ENCODE data around the gene GZF1.

GZF1 gene

DNA sequence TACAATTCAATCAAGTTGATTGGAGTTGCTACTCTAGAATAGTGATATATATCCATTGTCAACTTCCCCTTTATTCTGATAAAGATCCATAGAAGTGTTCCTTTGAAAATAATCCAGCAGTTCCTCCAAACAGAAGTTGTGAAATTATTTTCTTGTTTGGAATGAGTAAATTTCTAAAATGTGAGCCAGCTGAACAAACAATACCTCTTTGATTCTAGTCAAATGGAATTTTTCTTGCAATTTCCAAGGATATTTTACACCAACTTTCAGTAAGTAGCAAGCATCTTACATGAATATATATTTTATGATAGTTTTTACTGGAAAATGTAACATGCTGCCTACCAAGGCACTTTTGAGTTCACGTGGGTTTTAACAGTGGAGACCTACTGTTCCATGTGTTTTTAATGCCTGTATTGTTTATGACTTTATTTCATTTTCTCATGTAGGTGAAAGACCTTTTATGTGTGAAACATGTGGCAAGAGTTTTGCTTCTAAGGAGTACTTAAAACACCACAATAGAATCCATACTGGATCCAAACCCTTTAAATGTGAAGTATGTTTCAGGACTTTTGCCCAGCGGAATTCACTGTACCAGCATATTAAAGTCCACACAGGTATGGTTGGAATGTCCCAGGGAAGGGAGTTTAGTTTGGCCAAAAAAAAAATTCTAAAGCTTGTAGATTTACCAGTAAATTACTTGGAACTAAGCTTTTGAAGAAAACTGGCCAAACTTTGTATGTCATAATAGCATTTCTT is 6.5 kb downstream of the GZF1 start:
- H3K4me1 Mint-ChIP-seq (ENCODE audit: low read depth in 2 of 2) = peaks cover 19 to 28% of the 10 kb centered on the region in 2 donors
- H3K27ac Mint-ChIP-seq = peak overlapping the region in 1 of 2 donors; percentile 7
- DNase-seq (no peak), ATAC-seq (replicated peaks) (no peak)
- H3K4me3 Mint-ChIP-seq = no peak overlapping the region
- H3K36me3 Mint-ChIP-seq (ENCODE audit: insufficient read depth) = peaks cover 64% of the 10 kb centered on the region
- no peaks in the 10 kb centered on the region for H3K9me3 Mint-ChIP-seq
- no peaks in the 10 kb centered on the region for H3K27me3 Mint-ChIP-seq

GRCh38 chr20:23369072-23369823 is 7.3 kb downstream of the GZF1 start:
- no peak for ATAC-seq (replicated peaks)

GRCh38 chr20:23370274-23370673 is 8.3 kb downstream of the GZF1 start:
- Mint-ChIP-seq H3K36me3 (ENCODE audit: insufficient read depth) (peaks cover 66% of the 10 kb centered on the region), H3K9me3 (no peaks in the 10 kb centered on the region), H3K27ac (no peak overlapping the region), H3K4me1 (ENCODE audit: low read depth in 2 of 2) (peaks cover 9 to 12% of the 10 kb centered on the region in 2 donors), H3K4me3 (no peak overlapping the region), H3K27me3 (no peaks in the 10 kb centered on the region)
- ATAC-seq (replicated peaks) = no peak
- DNase-seq = no peak

More at GRCh38 chr20:23369072-23369823, 7.3 kb downstream of the GZF1 start:
- Mint-ChIP-seq H3K36me3 (ENCODE audit: insufficient read depth) (peaks cover 70% of the 10 kb centered on the region), H3K27ac (peak overlapping the region; percentile 6 to 44), H3K27me3 (no peaks in the 10 kb centered on the region), H3K9me3 (no peaks in the 10 kb centered on the region), H3K4me3 (no peak overlapping the region), H3K4me1 (ENCODE audit: low read depth in 2 of 2) (peaks cover 18 to 22% of the 10 kb centered on the region in 2 donors)
- no peak for DNase-seq

DNA sequence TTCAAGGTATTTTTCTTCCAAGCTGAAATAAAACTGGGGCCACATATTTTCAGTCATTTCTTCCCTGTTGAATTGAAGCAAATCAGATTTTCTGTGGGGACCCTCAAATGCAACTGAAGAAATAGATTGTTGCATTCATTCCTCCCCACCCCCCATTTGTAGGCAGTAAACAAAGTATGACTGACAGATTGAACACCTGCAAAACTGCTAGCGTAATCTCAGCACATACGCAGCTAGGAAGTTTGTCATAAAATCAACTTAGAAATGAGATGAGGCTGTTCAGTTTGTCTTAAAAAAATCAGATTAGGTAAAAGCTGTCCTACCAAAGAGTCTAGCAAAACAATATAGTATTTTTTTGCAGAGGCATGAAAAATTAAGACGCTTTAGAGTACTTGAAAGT is 8.9 kb downstream of the GZF1 start:
- H3K9me3 Mint-ChIP-seq = no peaks in the 10 kb centered on the region
- ATAC-seq (replicated peaks) (no peak), DNase-seq (no peak)
- no peak overlapping the region for H3K4me3 Mint-ChIP-seq
- peaks cover 66% of the 10 kb centered on the region for H3K36me3 Mint-ChIP-seq (ENCODE audit: insufficient read depth)
- H3K4me1 Mint-ChIP-seq (ENCODE audit: low read depth in 2 of 2) = peaks cover 9 to 11% of the 10 kb centered on the region in 2 donors
- H3K27me3 Mint-ChIP-seq = no peaks in the 10 kb centered on the region
- no peak overlapping the region for H3K27ac Mint-ChIP-seq

DNA sequence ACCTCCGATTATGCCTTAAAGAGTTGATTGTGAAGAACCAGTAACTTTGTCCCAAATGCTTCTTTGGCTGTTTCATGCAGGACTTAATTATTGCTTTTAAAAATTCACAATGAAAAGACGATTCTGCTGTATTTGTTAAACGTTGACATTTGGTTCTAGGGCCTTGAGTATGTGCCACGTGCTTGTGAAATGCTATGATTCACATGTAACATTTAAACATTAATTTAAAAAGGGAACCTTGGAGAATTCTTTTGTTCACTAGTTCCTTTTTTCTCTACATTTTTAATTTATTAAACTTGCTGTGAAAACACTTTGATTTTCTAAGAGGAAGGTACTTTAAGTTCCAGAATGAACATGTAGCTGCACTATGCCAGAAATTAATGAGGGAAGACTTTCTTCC is 9.5 kb downstream of the GZF1 start:
- ATAC-seq (replicated peaks) = no peak

GRCh38 chr20:23374441-23374840 is 12.5 kb downstream of the GZF1 start:
- Mint-ChIP-seq H3K4me3 (no peak overlapping the region), H3K27me3 (no peaks in the 10 kb centered on the region), H3K27ac (peak overlapping the region in 1 of 2 donors; percentile 46)

More for the DNA sequence above, 9.5 kb downstream of the GZF1 start:
- H3K4me3 Mint-ChIP-seq = no peak overlapping the region
- H3K27me3 Mint-ChIP-seq = no peaks in the 10 kb centered on the region
- no peak overlapping the region for H3K27ac Mint-ChIP-seq
- H3K36me3 Mint-ChIP-seq (ENCODE audit: insufficient read depth) = peaks cover 66% of the 10 kb centered on the region
- H3K9me3 Mint-ChIP-seq = no peaks in the 10 kb centered on the region
- DNase-seq = no peak
- H3K4me1 Mint-ChIP-seq (ENCODE audit: low read depth in 2 of 2) = peaks cover 4 to 5% of the 10 kb centered on the region in 2 donors

GRCh38 chr20:23375827-23376226 is 13.8 kb downstream of the GZF1 start:
- no peaks in the 10 kb centered on the region for H3K9me3 Mint-ChIP-seq
- ATAC-seq (replicated peaks) (no peak), DNase-seq (no peak)
- H3K27me3 Mint-ChIP-seq = no peaks in the 10 kb centered on the region
- peaks cover 67% of the 10 kb centered on the region for H3K36me3 Mint-ChIP-seq (ENCODE audit: insufficient read depth)
- no peak overlapping the region for H3K27ac Mint-ChIP-seq
- H3K4me1 Mint-ChIP-seq (ENCODE audit: low read depth in 2 of 2) = no peaks in the 10 kb centered on the region
- H3K4me3 Mint-ChIP-seq = no peak overlapping the region

More at GRCh38 chr20:23374441-23374840, 12.5 kb downstream of the GZF1 start:
- ATAC-seq (replicated peaks) (no peak), DNase-seq (no peak)
- H3K9me3 Mint-ChIP-seq = no peaks in the 10 kb centered on the region
- peaks cover 70% of the 10 kb centered on the region for H3K36me3 Mint-ChIP-seq (ENCODE audit: insufficient read depth)
- H3K4me1 Mint-ChIP-seq (ENCODE audit: low read depth in 2 of 2) = no peaks in the 10 kb centered on the region

DNA sequence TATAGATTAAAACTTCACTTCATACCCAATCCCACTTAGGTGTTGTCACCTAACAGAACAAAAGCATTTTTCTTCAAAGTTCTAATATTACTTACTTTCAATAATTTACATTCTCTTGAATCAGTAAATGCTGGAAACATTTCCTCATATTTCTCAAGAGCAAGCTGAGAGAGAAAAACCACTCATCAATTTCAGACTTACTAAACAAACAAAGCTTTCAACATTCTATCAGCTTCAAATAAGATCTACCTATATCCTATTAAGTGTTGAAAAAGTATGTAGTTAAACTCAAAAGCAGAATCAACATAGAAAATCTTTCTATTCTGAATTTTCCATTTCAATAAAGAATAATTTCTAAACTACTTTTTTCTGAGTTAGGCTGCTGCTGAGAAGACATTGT is 17.8 kb downstream of the GZF1 start:
- Mint-ChIP-seq H3K9me3 (no peaks in the 10 kb centered on the region), H3K27ac (no peak overlapping the region), H3K27me3 (no peaks in the 10 kb centered on the region), H3K4me3 (no peak overlapping the region), H3K36me3 (ENCODE audit: insufficient read depth) (peaks cover 62% of the 10 kb centered on the region), H3K4me1 (ENCODE audit: low read depth in 2 of 2) (no peaks in the 10 kb centered on the region)
- DNase-seq (no peak), ATAC-seq (replicated peaks) (no peak)

- Mint-ChIP-seq H3K9me3 (no peaks in the 10 kb centered on the region), H3K36me3 (ENCODE audit: insufficient read depth) (peaks cover 54% of the 10 kb centered on the region), H3K4me3 (no peak overlapping the region), H3K4me1 (ENCODE audit: low read depth in 2 of 2) (peaks cover 3 to 14% of the 10 kb centered on the region in 2 donors), H3K27me3 (no peaks in the 10 kb centered on the region), H3K27ac (peak overlapping the region in 1 of 2 donors; percentile 57)
- ATAC-seq (replicated peaks) = no peak
- DNase-seq = no peak
Measured at GRCh38 chr20:23381876-23382275, 19.9 kb downstream of the GZF1 start.

DNA sequence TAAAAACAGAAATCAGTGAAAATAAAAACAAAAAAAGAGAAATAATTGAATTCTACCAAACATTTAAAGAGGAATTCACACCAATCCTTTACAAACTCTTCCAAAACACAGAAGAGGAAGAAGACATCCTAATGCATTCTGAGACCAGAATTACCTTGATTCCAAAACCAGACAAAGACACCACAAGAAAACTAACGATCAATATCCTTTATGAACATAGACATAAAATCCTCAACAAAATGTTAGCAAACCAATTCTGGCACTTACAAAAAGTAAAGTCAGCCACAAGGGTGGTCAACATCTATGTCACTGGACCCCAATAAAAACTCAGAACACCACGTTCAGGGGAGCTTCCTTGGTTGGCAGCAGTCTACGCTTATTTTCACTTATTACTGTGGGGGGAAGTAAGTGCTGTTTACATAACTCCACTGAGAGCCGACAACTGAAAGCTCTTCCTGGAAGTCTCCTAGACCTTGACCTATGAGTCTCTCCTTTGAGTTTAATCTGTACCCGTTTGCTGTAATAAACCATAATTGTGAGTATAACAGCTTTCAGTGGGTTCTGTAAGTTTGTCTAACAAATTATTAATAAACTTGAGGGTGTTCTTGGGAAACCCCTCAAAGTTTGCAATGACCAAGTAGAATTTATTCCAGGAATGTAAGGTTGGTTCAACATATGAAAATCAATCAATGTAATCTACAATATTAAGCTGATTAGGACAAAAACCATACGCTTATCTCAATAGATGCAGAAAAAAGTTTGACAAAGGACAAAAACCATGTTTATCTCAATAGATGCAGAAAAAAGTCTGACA is 24.5 kb downstream of the GZF1 start:
- H3K27me3 Mint-ChIP-seq = no peaks in the 10 kb centered on the region
- peaks cover 35% of the 10 kb centered on the region for H3K36me3 Mint-ChIP-seq (ENCODE audit: insufficient read depth)
- no peak for ATAC-seq (replicated peaks)
- no peak overlapping the region for H3K27ac Mint-ChIP-seq
- H3K4me1 Mint-ChIP-seq (ENCODE audit: low read depth in 2 of 2) = peaks cover 3 to 19% of the 10 kb centered on the region in 2 donors
- DNase-seq = no peak
- no peaks in the 10 kb centered on the region for H3K9me3 Mint-ChIP-seq
- H3K4me3 Mint-ChIP-seq = no peak overlapping the region

- Mint-ChIP-seq H3K9me3 (no peaks in the 10 kb centered on the region), H3K36me3 (ENCODE audit: insufficient read depth) (peaks cover 39% of the 10 kb centered on the region), H3K4me1 (ENCODE audit: low read depth in 2 of 2) (peaks cover 4 to 19% of the 10 kb centered on the region in 2 donors), H3K27me3 (no peaks in the 10 kb centered on the region), H3K27ac (no peak overlapping the region), H3K4me3 (no peak overlapping the region)
- DNase-seq (no peak), ATAC-seq (replicated peaks) (no peak)
Measured at GRCh38 chr20:23387118-23387443, 25.1 kb downstream of the GZF1 start.

DNA sequence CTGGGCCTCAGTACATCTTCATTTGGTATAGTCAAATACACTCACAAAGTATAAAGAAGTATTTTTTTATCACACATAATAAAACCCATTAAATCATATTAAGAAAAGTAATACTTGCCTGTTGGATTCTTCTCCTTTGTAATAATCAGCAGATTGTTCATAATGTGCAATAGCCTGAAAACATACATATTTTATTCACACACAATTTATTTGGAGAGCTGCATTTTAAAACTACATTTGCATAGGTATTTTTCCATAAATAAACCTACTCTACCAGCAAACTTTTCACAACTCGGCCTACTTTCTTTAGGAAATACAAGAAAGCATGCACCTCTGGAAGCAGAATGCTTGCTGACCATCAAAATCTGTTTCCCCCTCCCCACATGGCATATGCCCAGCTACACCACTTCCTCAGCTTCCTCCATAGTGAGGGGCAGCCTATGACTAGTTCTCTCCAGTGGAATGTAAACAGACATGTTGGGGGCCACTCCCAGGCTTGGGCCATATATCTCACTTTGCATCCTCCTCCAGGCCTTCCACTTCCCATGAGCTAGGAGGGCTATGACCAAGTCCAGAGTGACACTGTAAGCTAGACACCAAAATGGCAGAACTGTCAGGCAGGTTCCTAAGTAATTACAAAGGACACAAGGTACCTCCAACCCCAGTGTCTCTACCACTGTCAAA is 28.3 kb downstream of the GZF1 start:
- no peak overlapping the region for H3K27ac Mint-ChIP-seq
- H3K4me1 Mint-ChIP-seq (ENCODE audit: low read depth in 2 of 2) = peaks cover 5 to 20% of the 10 kb centered on the region in 2 donors
- H3K4me3 Mint-ChIP-seq = no peak overlapping the region
- ATAC-seq (replicated peaks) (no peak), DNase-seq (no peak)
- H3K36me3 Mint-ChIP-seq (ENCODE audit: insufficient read depth) = peaks cover 31% of the 10 kb centered on the region
- H3K27me3 Mint-ChIP-seq = no peaks in the 10 kb centered on the region
- H3K9me3 Mint-ChIP-seq = no peaks in the 10 kb centered on the region

DNA sequence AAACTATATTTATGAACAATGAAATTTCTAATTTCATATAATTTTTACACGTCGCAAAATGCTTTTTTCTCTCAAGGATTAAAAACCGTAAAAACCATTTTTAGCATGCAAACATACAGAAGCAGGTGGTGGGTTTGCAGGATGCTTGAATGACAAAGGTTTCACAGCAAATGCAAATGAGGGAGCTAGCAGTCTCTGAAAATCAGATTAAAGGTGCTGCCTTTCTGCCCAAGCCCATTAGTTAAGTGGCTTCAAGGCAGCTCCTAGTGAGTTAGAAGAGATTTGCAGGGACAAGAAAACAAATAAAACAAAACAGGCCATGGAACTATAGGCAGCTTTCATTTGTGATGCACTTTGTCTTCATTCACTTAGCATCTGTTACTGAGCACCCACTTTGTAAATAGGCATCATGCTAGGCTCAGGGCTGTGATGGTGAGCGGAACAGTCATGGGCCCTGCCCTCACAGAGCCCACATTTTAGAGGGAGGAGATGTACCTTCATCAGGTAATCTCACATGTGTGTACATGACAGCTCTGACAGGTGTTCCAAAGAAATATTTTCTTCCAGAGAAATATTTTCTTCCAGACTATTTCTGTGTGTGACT is 29.8 kb downstream of the GZF1 start:
- no peak overlapping the region for H3K4me3 Mint-ChIP-seq
- H3K27ac Mint-ChIP-seq = no peak overlapping the region
- peaks cover 33% of the 10 kb centered on the region for H3K36me3 Mint-ChIP-seq (ENCODE audit: insufficient read depth)
- ATAC-seq (replicated peaks) (no peak), DNase-seq (no peak)
- H3K4me1 Mint-ChIP-seq (ENCODE audit: low read depth in 2 of 2) = peaks cover 4 to 7% of the 10 kb centered on the region in 2 donors
- no peaks in the 10 kb centered on the region for H3K27me3 Mint-ChIP-seq
- H3K9me3 Mint-ChIP-seq = no peaks in the 10 kb centered on the region

Measured in effector memory CD8-positive, alpha-beta T cell (primary cell).